ENCODE results near the gene CFAP46.

CFAP46 gene

DNA sequence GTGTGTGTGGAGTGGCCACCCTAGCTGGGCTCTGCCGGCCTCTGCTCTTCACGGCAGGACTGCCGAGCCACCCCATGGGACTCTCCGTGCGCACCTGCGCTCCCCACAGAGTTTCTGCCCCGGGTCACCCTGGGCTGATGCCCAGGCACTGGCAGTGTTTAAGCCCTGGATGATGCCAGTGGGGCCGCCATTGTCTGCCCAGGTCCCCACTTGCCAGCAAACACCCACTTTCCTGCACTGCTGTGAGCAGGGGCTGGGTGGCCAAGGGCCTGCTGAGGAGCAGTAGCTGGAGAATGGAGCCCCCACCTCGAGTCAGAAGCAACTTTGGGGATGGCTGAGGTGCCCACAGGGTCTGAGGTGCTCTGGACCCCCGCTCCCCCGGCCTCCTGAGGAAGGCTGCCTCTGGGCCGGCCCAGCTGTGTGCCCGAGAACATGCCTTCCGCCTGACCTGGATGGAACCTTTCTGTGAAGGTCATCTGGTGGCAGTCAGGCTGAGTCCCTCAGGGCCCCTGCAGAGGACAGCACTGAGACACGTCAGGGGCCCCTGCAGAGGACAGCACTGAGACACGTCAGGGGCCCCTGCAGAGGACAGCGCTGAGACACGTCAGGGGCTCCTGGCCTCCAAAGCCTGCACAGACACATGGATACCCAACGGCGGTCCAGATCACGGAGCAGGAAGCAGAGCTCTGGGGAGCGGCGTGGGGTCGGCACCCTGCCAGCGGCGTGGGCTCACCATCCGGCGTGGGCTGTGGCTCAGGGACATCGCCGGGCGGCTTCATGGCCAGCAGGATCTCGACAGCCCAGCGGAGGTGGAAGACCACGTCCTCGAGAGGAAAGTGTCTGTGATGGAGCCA is 62.0 kb downstream of the CFAP46 start:
- H3K9me3 ChIP-seq (ENCODE audit: control insufficient read depth, low read length), result peaks cover 2% of the 10 kb centered on the region
- H2AFZ ChIP-seq (ENCODE audit: low read depth, low read length), result no peak overlapping the region
- peaks cover 13 to 85% of the 10 kb centered on the region in 2 experiments for H3K27me3 ChIP-seq (ENCODE audit: control insufficient read depth in 1 of 2, insufficient read depth in 1 of 2, low read length in 2 of 2)
- H2BK15ac ChIP-seq (ENCODE audit: low read depth, poor library complexity, severe bottlenecking), result no peak overlapping the region
- H3K4me1 ChIP-seq (ENCODE audit: control insufficient read depth, insufficient read depth, low read depth, low read length), result no peaks in the 10 kb centered on the region
- H4K91ac ChIP-seq (ENCODE audit: low read length), result no peak overlapping the region
- no peak for DNase-seq
- no peaks in the 10 kb centered on the region for H3K36me3 ChIP-seq (ENCODE audit: control insufficient read depth in 1 of 2, insufficient read depth in 2 of 2, low read depth in 1 of 2, low read length in 2 of 2)
- WGBS, result 84% methylated on average over 35 of the region's 35 CpGs
- H3K14ac ChIP-seq (ENCODE audit: low read length in 2 of 2), result no peak overlapping the region
- H3K18ac ChIP-seq (ENCODE audit: low read depth in 1 of 2, low read length in 2 of 2), result no peak overlapping the region
- H3K9ac ChIP-seq (ENCODE audit: low read length), result no peak overlapping the region
- no peak overlapping the region for H3K23ac ChIP-seq (ENCODE audit: low read length in 2 of 2)
- H3K27ac ChIP-seq (ENCODE audit: low read length, poor library complexity, severe bottlenecking), result no peak overlapping the region
- H2BK120ac ChIP-seq (ENCODE audit: low read depth, low read length), result no peak overlapping the region
- no peak overlapping the region for H3K4me3 ChIP-seq (ENCODE audit: insufficient read depth in 1 of 2, low read depth in 1 of 2, low read length in 2 of 2)
- H4K8ac ChIP-seq (ENCODE audit: low read length), result no peak overlapping the region
- H2BK5ac ChIP-seq (ENCODE audit: low read depth, low read length, poor library complexity, severe bottlenecking), result no peak overlapping the region
- no peaks in the 10 kb centered on the region for H3K79me1 ChIP-seq (replicated peaks; ENCODE audit: low read length, poor library complexity, severe bottlenecking)
- H2AK5ac ChIP-seq (ENCODE audit: low read length, severe bottlenecking), result no peak overlapping the region
- no peak overlapping the region for H3K4me2 ChIP-seq (ENCODE audit: low read length, poor library complexity, severe bottlenecking)
- no peak overlapping the region for H3K4ac ChIP-seq (ENCODE audit: low read depth in 1 of 2, low read length in 2 of 2)
- H2BK12ac ChIP-seq (ENCODE audit: low read length in 2 of 2), result no peak overlapping the region

DNA sequence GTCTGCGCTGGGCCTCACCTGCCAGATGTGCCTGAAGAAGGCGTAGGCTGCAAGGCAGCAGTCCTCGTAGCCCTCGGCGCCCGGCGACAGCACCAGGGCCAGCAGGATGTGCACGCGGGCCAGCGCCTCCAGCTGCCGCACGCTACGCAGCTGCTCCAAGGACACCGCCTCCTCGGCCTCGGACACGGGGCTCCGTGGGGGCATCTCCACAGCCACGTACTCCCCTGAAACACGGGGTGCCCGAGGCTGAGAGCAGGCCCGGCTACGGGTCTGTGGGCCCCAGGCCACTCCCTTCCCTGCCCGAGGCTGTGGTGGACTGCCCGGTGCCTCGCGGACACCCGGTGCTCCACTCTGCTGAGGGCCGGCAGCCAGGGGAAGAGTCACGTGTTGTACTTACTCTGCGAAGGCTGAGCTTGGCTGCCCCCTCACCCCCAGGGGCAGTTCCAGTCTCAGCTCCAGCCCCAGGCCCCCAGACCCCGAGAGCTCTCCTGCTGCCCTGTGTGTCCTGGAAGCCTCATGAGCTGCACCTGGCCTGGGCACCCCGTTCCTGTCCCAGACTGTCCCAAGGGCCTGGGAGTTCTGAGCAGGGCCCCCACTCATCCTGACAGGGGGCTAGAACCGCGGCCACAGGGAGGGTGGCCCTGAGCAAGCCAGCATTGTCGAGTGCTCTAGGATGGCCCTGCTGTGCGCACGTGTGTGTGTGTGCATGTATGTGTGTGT is 62.8 kb downstream of the CFAP46 start:
- no peak overlapping the region for H4K8ac ChIP-seq (ENCODE audit: low read length)
- no peak overlapping the region for H3K27ac ChIP-seq (ENCODE audit: low read length, poor library complexity, severe bottlenecking)
- no peaks in the 10 kb centered on the region for H3K4me1 ChIP-seq (ENCODE audit: control insufficient read depth, insufficient read depth, low read depth, low read length)
- H3K14ac ChIP-seq (ENCODE audit: low read length in 2 of 2), result no peak overlapping the region
- no peak overlapping the region for H3K23ac ChIP-seq (ENCODE audit: low read length in 2 of 2)
- H4K91ac ChIP-seq (ENCODE audit: low read length), result no peak overlapping the region
- H3K27me3 ChIP-seq (ENCODE audit: control insufficient read depth in 1 of 2, insufficient read depth in 1 of 2, low read length in 2 of 2), result peaks cover 13 to 88% of the 10 kb centered on the region in 2 experiments
- no peak overlapping the region for H2BK15ac ChIP-seq (ENCODE audit: low read depth, poor library complexity, severe bottlenecking)
- no peak overlapping the region for H3K18ac ChIP-seq (ENCODE audit: low read depth in 1 of 2, low read length in 2 of 2)
- H3K36me3 ChIP-seq (ENCODE audit: control insufficient read depth in 1 of 2, insufficient read depth in 2 of 2, low read depth in 1 of 2, low read length in 2 of 2), result no peaks in the 10 kb centered on the region
- no peak overlapping the region for H2BK5ac ChIP-seq (ENCODE audit: low read depth, low read length, poor library complexity, severe bottlenecking)
- H3K4me2 ChIP-seq (ENCODE audit: low read length, poor library complexity, severe bottlenecking), result no peak overlapping the region
- WGBS, result 82% methylated on average over 37 of the region's 38 CpGs
- no peak overlapping the region for H3K4me3 ChIP-seq (ENCODE audit: insufficient read depth in 1 of 2, low read depth in 1 of 2, low read length in 2 of 2)
- H2AK5ac ChIP-seq (ENCODE audit: low read length, severe bottlenecking), result no peak overlapping the region
- no peak overlapping the region for H3K4ac ChIP-seq (ENCODE audit: low read depth in 1 of 2, low read length in 2 of 2)
- H2BK12ac ChIP-seq (ENCODE audit: low read length in 2 of 2), result no peak overlapping the region
- no peaks in the 10 kb centered on the region for H3K79me1 ChIP-seq (replicated peaks; ENCODE audit: low read length, poor library complexity, severe bottlenecking)
- no peak overlapping the region for H3K9ac ChIP-seq (ENCODE audit: low read length)
- no peak overlapping the region for H2AFZ ChIP-seq (ENCODE audit: low read depth, low read length)
- H3K9me3 ChIP-seq (ENCODE audit: control insufficient read depth, low read length), result peaks cover 4% of the 10 kb centered on the region
- no peak overlapping the region for H2BK120ac ChIP-seq (ENCODE audit: low read depth, low read length)
- DNase-seq, result no peak

DNA sequence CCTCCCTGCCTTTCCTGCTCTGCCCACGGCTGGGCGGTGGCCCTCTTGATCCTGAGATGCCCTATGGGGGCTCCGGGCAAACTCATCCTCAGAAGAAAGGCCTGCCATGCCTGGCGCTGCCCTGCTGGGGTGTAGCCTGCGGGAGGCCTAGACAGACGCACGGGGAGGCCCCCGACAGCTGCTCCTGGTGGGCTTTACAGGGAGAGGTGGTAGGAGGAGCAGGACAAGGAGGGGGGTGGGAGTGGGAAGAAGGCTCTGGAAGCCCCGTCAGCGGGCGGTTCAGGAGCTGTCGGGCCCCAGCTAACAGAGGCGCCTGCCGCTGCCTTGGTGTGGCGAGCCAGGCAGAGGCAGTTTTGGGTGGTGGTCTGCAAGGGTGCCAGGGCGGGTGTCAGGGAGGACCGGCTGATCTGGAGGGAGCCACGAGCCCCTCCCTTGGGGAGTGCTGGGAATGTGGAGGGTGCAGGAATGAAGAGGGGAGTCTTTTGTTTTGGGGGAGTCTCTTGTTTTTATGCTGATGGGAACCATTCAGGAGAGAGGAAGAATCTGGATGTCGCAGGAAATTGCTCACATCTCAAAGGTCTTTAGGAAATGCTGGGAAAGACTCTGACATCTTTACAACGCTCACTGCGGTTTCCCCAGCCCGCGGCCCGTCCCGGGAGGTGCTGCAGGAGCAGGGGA is 63.5 kb downstream of the CFAP46 start:
- no peak overlapping the region for H3K27ac ChIP-seq (ENCODE audit: low read length, poor library complexity, severe bottlenecking)
- H4K91ac ChIP-seq (ENCODE audit: low read length), result no peak overlapping the region
- H3K14ac ChIP-seq (ENCODE audit: low read length in 2 of 2), result no peak overlapping the region
- H3K23ac ChIP-seq (ENCODE audit: low read length in 2 of 2), result no peak overlapping the region
- H2BK120ac ChIP-seq (ENCODE audit: low read depth, low read length), result no peak overlapping the region
- H2AFZ ChIP-seq (ENCODE audit: low read depth, low read length), result no peak overlapping the region
- H4K8ac ChIP-seq (ENCODE audit: low read length), result no peak overlapping the region
- no peak overlapping the region for H2AK5ac ChIP-seq (ENCODE audit: low read length, severe bottlenecking)
- H3K36me3 ChIP-seq (ENCODE audit: control insufficient read depth in 1 of 2, insufficient read depth in 2 of 2, low read depth in 1 of 2, low read length in 2 of 2), result no peaks in the 10 kb centered on the region
- no peak overlapping the region for H3K9ac ChIP-seq (ENCODE audit: low read length)
- peaks cover 4% of the 10 kb centered on the region for H3K9me3 ChIP-seq (ENCODE audit: control insufficient read depth, low read length)
- no peak overlapping the region for H2BK12ac ChIP-seq (ENCODE audit: low read length in 2 of 2)
- H3K4me1 ChIP-seq (ENCODE audit: control insufficient read depth, insufficient read depth, low read depth, low read length), result no peaks in the 10 kb centered on the region
- peaks cover 13 to 83% of the 10 kb centered on the region in 2 experiments for H3K27me3 ChIP-seq (ENCODE audit: control insufficient read depth in 1 of 2, insufficient read depth in 1 of 2, low read length in 2 of 2)
- DNase-seq, result no peak
- H3K4me2 ChIP-seq (ENCODE audit: low read length, poor library complexity, severe bottlenecking), result no peak overlapping the region
- WGBS, result 80% methylated on average over 25 of the region's 25 CpGs
- no peaks in the 10 kb centered on the region for H3K79me1 ChIP-seq (replicated peaks; ENCODE audit: low read length, poor library complexity, severe bottlenecking)
- no peak overlapping the region for H3K18ac ChIP-seq (ENCODE audit: low read depth in 1 of 2, low read length in 2 of 2)
- no peak overlapping the region for H3K4me3 ChIP-seq (ENCODE audit: insufficient read depth in 1 of 2, low read depth in 1 of 2, low read length in 2 of 2)
- no peak overlapping the region for H2BK5ac ChIP-seq (ENCODE audit: low read depth, low read length, poor library complexity, severe bottlenecking)
- no peak overlapping the region for H2BK15ac ChIP-seq (ENCODE audit: low read depth, poor library complexity, severe bottlenecking)
- no peak overlapping the region for H3K4ac ChIP-seq (ENCODE audit: low read depth in 1 of 2, low read length in 2 of 2)

Measured in mesenchymal stem cell (in vitro differentiated cells and primary cell).